Endothelial cell (in vitro differentiated cells): ENCODE measurements around the gene DLG1. TPM values are rescaled to one million over a fixed set of nuclear protein-coding genes. Genes with fewer than 3 reads are reported as not detected.

Experiments
- DNase-seq: peaks from one replicate; pipeline ENCODE4 v3.0.0; 2021; ENCODE audit warnings: low spot score
- H3K27ac Mint-ChIP-seq: one replicate; pipeline ENCODE4 v1.8.0; 2021; ENCODE audit warnings: mixed read lengths, inconsistent platforms; ENCODE audit not compliant: unreplicated experiment
- H3K27me3 Mint-ChIP-seq: one replicate; pipeline ENCODE4 v1.8.0; 2021; ENCODE audit warnings: mild to moderate bottlenecking, moderate library complexity, mixed read lengths, inconsistent platforms; ENCODE audit not compliant: unreplicated experiment
- H3K36me3 Mint-ChIP-seq: one replicate; pipeline ENCODE4 v1.8.0; 2021; ENCODE audit warnings: mild to moderate bottlenecking, low read depth, mixed read lengths, inconsistent platforms; ENCODE audit not compliant: unreplicated experiment
- H3K4me1 Mint-ChIP-seq: one replicate; pipeline ENCODE4 v1.8.0; 2021; ENCODE audit warnings: mild to moderate bottlenecking, mixed read lengths, inconsistent platforms; ENCODE audit not compliant: unreplicated experiment
- H3K4me3 Mint-ChIP-seq: one replicate; pipeline ENCODE4 v1.8.0; 2021; ENCODE audit warnings: mild to moderate bottlenecking, mixed read lengths, inconsistent platforms; ENCODE audit not compliant: unreplicated experiment
- H3K9me3 Mint-ChIP-seq: one replicate; pipeline ENCODE4 v1.8.0; 2021; ENCODE audit warnings: mixed read lengths, inconsistent platforms; ENCODE audit not compliant: unreplicated experiment
- CTCF ChIP-seq: fragments of 200-600 bp; sonication (generic); IDR thresholded peaks from one replicate; pipeline ENCODE4 v1.5.0; 2021; ENCODE audit warnings: antibody characterized with exemption; ENCODE audit not compliant: unreplicated experiment
- microRNA-seq: library from miRNA; unstranded; fragments of <30 nt; microRNA quantifications from one replicate; pipeline ENCODE4, GENCODE V29; 2020; ENCODE audit not compliant: unreplicated experiment
- total RNA-seq: library from RNA; stranded (reverse); fragmentation: NEBNext Ultra II Directional; extraction: Animal tissue kit (Norgen Biotek cat#: 25700); gene quantifications from one replicate; pipeline ENCODE4 v1.2.1, GENCODE V29; 2021; ENCODE audit not compliant: unreplicated experiment

DLG1 gene
- total RNA-seq, 1 donor from 2014 or later, result 75.5 TPM

DNA sequence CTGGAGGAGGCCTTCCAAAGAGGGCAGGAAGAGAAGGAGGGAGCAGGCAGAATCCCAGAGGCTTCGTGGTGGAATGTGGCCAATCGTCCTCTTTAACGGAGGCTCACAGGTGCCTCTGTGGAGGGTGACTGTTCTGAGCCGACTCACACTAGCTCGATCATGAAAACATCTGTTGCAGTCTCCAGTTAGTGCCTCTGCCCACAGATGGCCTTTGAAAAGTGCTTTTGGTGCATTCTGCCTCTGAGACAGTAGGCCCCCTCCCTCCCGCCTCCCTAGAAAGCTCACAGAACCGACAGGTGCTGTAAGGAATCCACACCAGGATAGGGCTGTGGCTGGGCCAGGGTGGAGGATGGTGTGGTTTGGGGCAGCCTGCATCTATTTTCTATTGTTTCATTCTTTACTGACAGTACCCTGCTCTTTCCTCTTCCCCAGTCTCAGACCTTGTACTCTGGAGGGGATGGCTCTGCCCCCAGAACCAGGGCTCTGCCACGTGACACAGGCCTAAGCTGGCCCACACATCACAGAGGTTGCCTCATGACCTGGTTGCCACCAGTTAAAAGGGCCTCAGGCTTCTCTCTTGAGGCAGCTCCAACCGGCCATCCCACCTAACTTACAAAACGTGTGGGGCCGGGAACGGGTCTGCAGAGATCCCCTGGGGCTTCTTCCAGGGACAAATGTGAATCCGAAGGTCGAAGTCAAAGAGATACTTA lies 302.6 kb downstream of the DLG1 start:
- H3K4me3 Mint-ChIP-seq, result no peak overlapping the region
- H3K4me1 Mint-ChIP-seq, result no peaks in the 10 kb centered on the region
- no peaks in the 10 kb centered on the region for H3K36me3 Mint-ChIP-seq
- no peak overlapping the region for H3K27ac Mint-ChIP-seq
- H3K27me3 Mint-ChIP-seq, result peaks cover 6% of the 10 kb centered on the region
- no peak for DNase-seq
- no peaks in the 10 kb centered on the region for H3K9me3 Mint-ChIP-seq
- no peak for TF ChIP-seq CTCF

- no peak for DNase-seq
- Mint-ChIP-seq H3K4me3 (no peak overlapping the region), H3K4me1 (no peaks in the 10 kb centered on the region), H3K9me3 (no peaks in the 10 kb centered on the region), H3K27ac (no peak overlapping the region), H3K27me3 (peaks cover 7% of the 10 kb centered on the region), H3K36me3 (no peaks in the 10 kb centered on the region)
- no peak for TF ChIP-seq CTCF
Measured at GRCh38 chr3:196995027-196995426, 303.4 kb downstream of the DLG1 start.

- H3K27ac Mint-ChIP-seq, result no peak overlapping the region
- no peak for DNase-seq
- H3K4me1 Mint-ChIP-seq, result peaks cover 4% of the 10 kb centered on the region
Measured at GRCh38 chr3:196994056-196994455, 304.4 kb downstream of the DLG1 start.

More at GRCh38 chr3:196994056-196994455, 304.4 kb downstream of the DLG1 start:
- H3K4me3 Mint-ChIP-seq, result no peak overlapping the region
- no peaks in the 10 kb centered on the region for H3K36me3 Mint-ChIP-seq
- no peak for TF ChIP-seq CTCF
- peaks cover 7% of the 10 kb centered on the region for H3K27me3 Mint-ChIP-seq
- no peaks in the 10 kb centered on the region for H3K9me3 Mint-ChIP-seq

Small RNA genes within 50 kb of the gene (microRNA-seq; reads per million reads assigned to microRNA genes)
- not detected for gene MIR4797
